HFF-Myc (cell line): Measurements from ENCODE around the gene TNFRSF6B.

Source experiments
- DNase-seq: peaks from one replicate; pipeline ENCODE4 v3.0.0-alpha.2; 2011; ENCODE audit warnings: low read depth; ENCODE audit errors: extremely low read depth
- H3K4me3 ChIP-seq: replicated peaks from 2 replicates; pipeline ENCODE4 v1.5.1; 2011; ENCODE audit warnings: low read depth, mild to moderate bottlenecking, control low read depth, low read length
- TF ChIP-seq, protein P1 (sequence below): IDR thresholded peaks from 2 replicates; pipeline ENCODE4 v1.5.1; 2012; ENCODE audit warnings: mild to moderate bottlenecking, low read depth, low read length, control low read depth; ENCODE audit errors: missing control alignments

The TNFRSF6B gene

DNA sequence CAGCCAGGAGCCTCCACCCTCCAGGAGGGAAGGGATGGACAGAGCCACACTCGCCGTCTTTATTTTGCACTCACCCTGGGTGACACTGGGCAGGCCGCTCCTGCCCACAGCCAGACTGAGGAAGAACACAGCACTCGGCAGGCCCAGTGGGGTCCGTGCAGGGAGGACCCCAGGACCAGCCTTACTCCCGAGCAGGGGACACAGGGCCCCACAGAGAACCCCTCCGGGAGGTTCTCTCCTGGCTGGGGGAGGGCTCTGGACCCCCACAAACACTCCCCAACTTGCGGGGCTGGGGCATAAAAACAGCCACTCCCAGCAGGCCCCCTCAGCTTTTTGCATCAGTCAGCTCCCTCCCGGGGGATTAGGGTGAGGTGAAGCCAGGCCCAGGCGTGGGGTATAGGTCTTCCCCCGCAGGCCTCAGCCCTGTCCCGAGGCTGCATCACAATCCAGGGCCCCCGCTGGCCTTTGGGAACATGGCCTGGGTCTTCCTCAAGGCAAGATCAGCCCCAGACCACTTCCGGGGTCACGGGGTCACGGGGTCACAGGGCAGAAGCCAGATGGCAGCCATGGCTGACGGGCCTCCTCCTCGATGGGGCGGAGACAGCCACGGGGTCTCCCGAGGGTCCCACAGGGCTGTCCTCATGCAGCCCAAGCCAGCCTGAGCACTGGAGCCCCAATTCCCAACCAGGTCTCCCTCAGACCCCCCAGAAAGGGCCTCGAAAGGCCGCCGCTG is 3.2 kb downstream of the TNFRSF6B start:
- H3K4me3 ChIP-seq = no peak overlapping the region
- TF ChIP-seq, protein P1, sequence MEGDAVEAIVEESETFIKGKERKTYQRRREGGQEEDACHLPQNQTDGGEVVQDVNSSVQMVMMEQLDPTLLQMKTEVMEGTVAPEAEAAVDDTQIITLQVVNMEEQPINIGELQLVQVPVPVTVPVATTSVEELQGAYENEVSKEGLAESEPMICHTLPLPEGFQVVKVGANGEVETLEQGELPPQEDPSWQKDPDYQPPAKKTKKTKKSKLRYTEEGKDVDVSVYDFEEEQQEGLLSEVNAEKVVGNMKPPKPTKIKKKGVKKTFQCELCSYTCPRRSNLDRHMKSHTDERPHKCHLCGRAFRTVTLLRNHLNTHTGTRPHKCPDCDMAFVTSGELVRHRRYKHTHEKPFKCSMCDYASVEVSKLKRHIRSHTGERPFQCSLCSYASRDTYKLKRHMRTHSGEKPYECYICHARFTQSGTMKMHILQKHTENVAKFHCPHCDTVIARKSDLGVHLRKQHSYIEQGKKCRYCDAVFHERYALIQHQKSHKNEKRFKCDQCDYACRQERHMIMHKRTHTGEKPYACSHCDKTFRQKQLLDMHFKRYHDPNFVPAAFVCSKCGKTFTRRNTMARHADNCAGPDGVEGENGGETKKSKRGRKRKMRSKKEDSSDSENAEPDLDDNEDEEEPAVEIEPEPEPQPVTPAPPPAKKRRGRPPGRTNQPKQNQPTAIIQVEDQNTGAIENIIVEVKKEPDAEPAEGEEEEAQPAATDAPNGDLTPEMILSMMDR = no peak
- DNase-seq = no peak

DNA sequence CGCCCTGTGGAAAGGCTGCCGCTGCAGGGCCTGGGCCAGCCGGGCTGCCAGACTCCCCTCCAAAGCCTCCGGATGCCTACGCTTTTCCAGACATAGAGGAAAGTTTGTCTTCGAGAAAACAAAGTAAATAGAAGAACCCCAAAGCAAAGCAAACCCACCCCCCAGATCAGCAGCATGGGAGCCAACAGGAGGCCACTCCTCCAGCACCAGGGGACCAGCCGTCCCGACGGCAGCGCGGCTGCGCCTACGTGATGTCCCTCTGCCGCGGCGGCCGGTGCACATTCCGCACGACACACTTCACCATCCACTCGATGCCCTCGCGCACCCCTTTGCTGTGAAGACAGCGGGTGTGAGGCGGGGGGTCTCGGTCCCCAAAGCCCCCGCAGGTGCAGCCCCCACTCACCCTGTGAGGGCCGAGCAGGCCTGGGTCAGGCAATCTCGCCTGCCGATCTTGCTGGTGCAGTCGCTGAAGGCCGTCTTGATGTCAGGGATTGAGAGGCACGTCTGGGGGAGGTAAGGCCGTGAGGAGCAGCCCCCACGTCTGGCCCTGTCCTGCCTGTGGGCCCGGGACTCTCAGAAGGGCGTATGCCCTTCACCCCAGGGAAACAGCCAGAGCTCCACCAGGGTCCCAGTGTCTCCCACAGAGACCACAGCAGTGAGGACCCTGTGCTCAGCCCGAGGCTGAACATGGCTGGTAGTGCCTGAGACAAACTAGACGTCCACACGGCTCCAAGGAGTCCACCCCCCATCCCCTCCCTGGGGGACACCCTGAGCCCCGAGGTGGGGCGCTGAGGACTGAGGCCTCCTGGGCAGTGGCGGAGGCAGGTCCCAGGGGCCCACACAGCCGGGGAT is 4.0 kb downstream of the TNFRSF6B start:
- no peak overlapping the region for H3K4me3 ChIP-seq
- DNase-seq = no peak
- TF ChIP-seq, protein P1 = no peak

DNA sequence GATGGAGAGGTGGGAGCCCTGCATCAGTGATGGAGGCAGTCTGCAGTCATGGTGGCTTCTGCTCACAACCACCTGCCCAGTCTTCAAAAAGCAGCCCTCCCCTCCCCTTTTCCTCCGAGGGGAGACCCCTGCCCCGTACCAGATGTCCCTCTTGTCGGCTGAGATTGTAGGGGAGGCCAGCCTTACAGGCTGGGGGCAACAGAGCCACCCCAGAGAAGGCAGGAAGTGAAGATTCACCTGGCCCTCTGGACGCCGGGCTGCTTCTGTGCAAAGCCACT is 4.5 kb downstream of the TNFRSF6B start:
- H3K4me3 ChIP-seq = no peak overlapping the region
- no peak for DNase-seq

DNA sequence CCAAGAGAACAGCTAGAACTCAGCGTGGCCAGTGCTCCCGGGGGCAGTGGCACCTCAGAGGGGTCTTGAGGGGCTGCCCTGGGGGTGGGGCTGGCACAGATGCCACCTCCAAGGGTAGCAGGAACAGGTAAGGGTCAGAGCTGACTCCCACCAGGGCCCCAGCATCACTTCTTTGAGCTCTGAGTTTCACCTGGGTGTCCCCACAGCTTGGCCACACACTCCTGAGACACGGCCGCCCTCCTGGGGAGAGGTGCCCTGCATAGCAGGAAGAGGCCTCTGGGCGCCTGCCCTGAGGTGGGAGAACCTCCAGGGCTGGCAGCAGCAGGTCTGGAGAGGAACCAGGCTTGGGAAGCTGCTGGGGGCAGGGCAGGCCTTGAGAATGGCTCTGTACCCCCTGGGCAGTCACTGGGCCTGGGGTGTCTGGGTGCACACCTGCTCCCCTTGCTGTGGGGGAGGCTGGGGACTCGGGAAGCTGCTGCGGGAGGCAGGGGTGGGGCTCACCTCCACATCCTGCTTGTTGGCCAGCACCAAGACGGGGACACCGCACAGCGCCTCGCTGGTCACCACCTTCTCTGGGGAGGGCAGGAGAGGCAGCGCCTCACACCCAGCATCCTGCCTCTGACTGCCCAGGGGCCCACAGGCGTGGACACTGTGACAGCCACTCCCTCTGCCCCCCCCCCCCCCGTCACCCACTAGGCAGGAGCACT is 5.0 kb downstream of the TNFRSF6B start:
- TF ChIP-seq, protein P1 = no peak
- H3K4me3 ChIP-seq = no peak overlapping the region
- no peak for DNase-seq

More for the DNA sequence above, 4.5 kb downstream of the TNFRSF6B start:
- TF ChIP-seq, protein P1 = no peak

DNA sequence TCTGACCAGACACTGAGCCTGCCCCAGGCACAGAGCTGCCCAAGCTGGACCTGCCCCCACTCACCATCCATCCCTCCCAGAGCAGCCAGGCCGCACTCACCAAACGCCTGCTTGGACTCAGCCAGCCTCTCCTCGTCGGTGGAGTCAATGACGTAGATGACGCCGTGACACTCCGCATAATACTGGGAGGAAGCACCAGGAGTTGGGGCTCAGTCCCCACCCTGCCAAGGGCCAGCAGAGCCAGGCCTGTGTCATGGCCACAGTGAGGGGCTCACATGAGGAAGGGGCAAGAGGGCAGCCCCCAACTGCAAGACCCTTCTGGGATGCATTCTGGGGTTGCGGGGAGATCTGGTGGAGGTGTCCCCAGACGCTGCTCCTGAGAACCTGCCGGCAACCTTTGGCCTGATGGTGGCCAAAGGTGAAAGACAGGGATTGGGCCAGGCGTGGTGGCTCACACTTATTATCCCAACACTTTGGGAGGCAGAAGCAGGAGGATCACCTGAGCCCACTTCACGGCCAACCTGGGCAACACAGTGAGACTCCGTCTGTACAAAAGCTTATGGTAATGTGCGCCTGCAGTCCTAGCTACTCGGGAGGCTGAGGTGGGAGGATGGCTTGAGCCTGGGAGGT is 5.7 kb downstream of the TNFRSF6B start:
- H3K4me3 ChIP-seq = no peak overlapping the region
- DNase-seq = no peak
- TF ChIP-seq, protein P1 = no peak

DNA sequence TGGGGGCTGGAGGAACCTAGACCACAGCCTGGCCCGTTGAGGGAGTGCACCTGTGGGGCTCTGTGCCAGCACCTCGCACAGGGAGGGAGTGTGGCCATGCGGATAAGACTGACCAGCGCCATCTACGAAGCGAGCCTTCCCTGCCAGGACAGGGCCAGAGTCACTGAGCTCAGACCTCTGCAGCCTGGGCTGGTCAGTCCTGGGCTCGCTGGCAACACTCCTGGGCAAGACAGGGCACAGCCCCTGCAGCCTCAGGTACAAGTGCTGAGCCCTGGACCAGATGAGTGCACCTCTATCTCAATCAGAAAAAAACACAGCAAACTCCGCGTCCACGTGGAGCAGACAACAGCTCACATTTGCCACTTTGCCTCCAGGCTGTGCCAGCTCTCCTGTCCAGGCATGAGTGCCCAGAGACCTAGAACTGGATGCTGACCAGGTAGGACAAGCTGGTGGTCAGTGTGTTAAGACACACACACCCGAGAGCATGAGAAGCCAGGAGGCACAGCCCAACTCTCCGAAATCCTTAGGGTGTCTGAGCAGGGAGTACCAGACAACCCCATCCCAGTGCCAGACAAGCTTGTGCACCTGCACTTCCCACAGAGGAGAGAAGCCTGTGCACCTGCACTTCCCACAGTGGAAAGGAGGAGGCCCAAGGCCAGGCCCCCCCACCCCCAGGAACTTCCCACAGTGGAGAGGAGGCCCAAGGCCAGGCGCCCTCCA is 6.5 kb downstream of the TNFRSF6B start:
- no peak for DNase-seq
- TF ChIP-seq, protein P1 = no peak
- H3K4me3 ChIP-seq = no peak overlapping the region
